HEK293 (cell line): ENCODE results near the gene NAALADL2.

ENCODE experiments used
- ZNF174 ChIP-seq: fragments of 450-650 bp; formaldehyde crosslinking; IDR thresholded peaks from 2 replicates; pipeline ENCODE4 v1.5.0; 2017; ENCODE audit warnings: missing biosample characterization, mild to moderate bottlenecking, missing genetic modification characterization
- ZNF184 ChIP-seq: fragments of 450-650 bp; IDR thresholded peaks from 2 replicates; pipeline ENCODE4 v1.5.1; 2018; ENCODE audit warnings: missing biosample characterization, mild to moderate bottlenecking, missing genetic modification characterization
- ZNF274 ChIP-seq, 2 experiments: fragments of 200-500 bp in 1 of 2; fragments of 450-650 bp in 1 of 2; sonication (Bioruptor generic) in 1 of 2; formaldehyde crosslinking in 1 of 2; IDR thresholded peaks; 2 replicates each; pipeline versions ENCODE4 v1.5.1 to v1.6.1; 2014 to 2016; ENCODE audit warnings: borderline replicate concordance in 1 of 2, inconsistent platforms in 1 of 2, low read length in 1 of 2, missing biosample characterization in 1 of 2, missing genetic modification characterization in 1 of 2

GRCh38 chr3:175434561-175434960, 575.4 kb downstream of the NAALADL2 start:
- TF ChIP-seq ZNF184 (tag by site-specific recombination) (no peak), ZNF174 (tag by site-specific recombination) (no peak), ZNF274 (IDR thresholded peaks at IDR 0.05; ENCODE audit: low read length) (no peak), ZNF274 (tag by site-specific recombination; IDR thresholded peaks at IDR 0.05; ENCODE audit: borderline replicate concordance) (no peak)
